ENCODE data around the gene CELA2A. TPM values are rescaled to one million over a fixed set of nuclear protein-coding genes. Genes with fewer than 3 reads are reported as not detected.

Gene CELA2A
- total RNA-seq, 4 donors from 2014 or later = not detected

DNA sequence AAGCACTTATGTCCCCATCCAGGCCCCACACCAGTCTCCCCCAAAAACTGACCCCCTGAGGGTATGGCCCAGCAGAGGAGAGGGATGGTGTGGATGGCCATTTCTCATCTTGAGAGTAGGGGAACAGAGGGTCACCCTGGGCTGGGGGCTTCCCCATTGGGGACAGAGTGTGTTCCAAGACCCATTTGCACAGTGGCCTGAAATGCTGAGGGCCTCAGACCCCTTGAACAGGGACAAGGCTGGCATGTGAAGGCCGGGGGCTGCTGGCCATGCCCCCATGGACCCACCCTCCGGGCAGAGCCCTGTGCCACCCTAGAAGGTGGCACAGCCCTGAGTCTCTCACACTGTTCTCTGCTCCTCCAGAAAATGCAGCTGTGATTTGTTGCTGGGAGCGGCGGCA, 10.3 kb upstream of the CELA2A start:
- H3K4me3 ChIP-seq (ENCODE audit: low read depth, poor library complexity, severe bottlenecking) = no peak overlapping the region
- DNase-seq (ENCODE audit: low spot score in 2 of 2) = no peak
- intact Hi-C loops (cut with DNase I; ENCODE audit: low total_unique reads) = no loop called here
- WGBS, 2 donors = 77 to 100% methylated on average over 2 to 4 of the region's 4 CpGs
- no peak for TF ChIP-seq POLR2A (IDR thresholded peaks at IDR 0.05)
- TF ChIP-seq, protein P1, sequence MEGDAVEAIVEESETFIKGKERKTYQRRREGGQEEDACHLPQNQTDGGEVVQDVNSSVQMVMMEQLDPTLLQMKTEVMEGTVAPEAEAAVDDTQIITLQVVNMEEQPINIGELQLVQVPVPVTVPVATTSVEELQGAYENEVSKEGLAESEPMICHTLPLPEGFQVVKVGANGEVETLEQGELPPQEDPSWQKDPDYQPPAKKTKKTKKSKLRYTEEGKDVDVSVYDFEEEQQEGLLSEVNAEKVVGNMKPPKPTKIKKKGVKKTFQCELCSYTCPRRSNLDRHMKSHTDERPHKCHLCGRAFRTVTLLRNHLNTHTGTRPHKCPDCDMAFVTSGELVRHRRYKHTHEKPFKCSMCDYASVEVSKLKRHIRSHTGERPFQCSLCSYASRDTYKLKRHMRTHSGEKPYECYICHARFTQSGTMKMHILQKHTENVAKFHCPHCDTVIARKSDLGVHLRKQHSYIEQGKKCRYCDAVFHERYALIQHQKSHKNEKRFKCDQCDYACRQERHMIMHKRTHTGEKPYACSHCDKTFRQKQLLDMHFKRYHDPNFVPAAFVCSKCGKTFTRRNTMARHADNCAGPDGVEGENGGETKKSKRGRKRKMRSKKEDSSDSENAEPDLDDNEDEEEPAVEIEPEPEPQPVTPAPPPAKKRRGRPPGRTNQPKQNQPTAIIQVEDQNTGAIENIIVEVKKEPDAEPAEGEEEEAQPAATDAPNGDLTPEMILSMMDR (IDR thresholded peaks at IDR 0.05) = no peak

DNA sequence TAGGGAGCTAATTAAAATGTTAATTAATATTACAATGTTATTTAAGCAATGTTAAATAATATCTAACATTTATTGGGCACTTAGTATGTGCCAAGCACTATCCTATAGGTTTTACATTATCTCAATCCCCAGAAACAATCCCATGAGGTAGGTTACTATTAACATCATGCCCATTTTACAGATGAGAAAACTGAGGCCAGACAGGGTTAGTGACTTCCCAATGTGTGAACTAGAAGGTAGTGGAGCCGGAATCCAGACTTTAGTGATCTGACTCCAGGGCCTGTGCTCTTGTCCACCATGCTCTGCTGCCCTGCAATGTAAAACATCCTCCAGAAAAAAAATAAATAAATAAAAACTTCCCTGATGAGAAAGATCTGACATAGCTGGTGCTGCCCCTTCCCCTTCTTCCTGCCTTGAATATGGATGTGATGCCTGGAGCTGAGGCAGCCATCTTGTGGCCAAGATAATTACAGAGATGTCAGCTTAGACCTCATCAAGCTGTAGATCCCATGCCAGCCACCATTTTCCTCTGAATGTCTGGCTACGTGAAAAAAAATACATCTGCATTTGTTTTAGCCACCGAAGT, 7.6 kb upstream of the CELA2A start:
- DNase-seq (ENCODE audit: low spot score in 2 of 2) = no peak
- intact Hi-C loops (cut with DNase I; ENCODE audit: low total_unique reads) = no loop called here
- TF ChIP-seq, protein P1 (IDR thresholded peaks at IDR 0.05) = no peak
- no peak for TF ChIP-seq POLR2A (IDR thresholded peaks at IDR 0.05)
- 80 to 85% methylated on average over 3 of the region's 3 CpGs for WGBS, 2 donors
- no peak overlapping the region for H3K4me3 ChIP-seq (ENCODE audit: low read depth, poor library complexity, severe bottlenecking)

DNA sequence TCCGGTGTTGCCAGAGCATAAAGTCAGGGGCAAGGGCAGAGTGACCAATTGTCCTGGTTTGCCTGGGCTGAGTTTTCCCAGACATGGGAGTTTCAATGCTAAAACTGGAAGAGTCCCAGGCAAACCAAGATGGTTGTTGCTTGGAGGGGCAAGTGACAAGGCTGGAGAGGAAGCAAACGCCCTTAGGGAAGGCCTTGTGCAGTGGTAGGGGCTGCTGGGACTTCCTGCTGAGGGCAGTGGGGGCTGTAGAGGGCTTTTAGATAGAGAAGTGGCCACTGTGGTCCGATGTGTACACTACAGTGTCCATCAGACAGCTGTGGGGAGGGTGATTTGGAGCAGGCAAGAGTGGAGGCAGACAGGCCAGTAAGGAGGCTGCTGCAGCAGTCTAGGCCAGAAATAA, 7.0 kb upstream of the CELA2A start:
- TF ChIP-seq, protein P1 (IDR thresholded peaks at IDR 0.05) = no peak
- TF ChIP-seq POLR2A (IDR thresholded peaks at IDR 0.05) = no peak
- intact Hi-C loops (cut with DNase I; ENCODE audit: low total_unique reads) = no loop called here
- WGBS, 2 donors = 74 to 82% methylated on average over 3 of the region's 3 CpGs

DNA sequence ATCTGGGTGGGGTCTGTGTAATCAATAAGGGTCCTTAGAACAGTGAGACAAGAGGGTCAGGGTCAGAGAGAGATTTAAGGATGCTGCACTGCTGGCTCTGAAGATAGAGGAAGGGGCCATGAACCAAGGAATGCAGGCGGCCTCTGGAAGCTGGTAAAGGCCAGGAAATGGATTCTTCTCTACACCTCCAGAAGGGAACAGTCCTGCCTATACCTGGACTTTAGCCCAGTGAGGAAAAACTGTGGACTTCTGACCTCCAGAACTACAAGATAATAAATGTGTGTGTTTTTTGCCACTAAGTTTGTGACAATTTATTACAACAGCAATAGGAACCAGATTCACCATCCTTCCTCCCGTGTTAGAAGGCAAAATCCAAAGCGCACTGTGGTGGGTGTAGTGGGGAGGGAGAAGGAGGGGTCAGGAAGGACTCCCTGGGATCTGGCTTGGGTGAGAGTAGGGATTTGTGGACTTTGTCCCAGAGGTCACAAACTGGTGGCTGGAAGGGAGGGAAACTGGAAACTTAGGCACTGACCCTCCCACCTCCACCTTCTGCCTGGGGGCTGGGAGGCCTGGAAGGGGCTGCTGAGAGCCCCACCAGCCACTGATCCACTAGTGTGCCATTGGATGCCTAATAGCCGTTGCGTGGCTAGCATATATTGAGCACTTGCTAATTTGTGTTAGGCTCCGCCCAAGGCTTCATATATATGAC, 5.4 kb upstream of the CELA2A start:
- H3K4me3 ChIP-seq (ENCODE audit: low read depth, poor library complexity, severe bottlenecking) = no peak overlapping the region
- no peak for DNase-seq (ENCODE audit: low spot score in 2 of 2)
- TF ChIP-seq, protein P1 (IDR thresholded peaks at IDR 0.05) = no peak
- TF ChIP-seq POLR2A (IDR thresholded peaks at IDR 0.05) = no peak
- intact Hi-C loops (cut with DNase I; ENCODE audit: low total_unique reads) = no loop called here
- 87 to 90% methylated on average over 6 of the region's 6 CpGs for WGBS, 2 donors

More for the DNA sequence above, 7.0 kb upstream of the CELA2A start:
- DNase-seq (ENCODE audit: low spot score in 2 of 2) = no peak
- no peak overlapping the region for H3K4me3 ChIP-seq (ENCODE audit: low read depth, poor library complexity, severe bottlenecking)

DNA sequence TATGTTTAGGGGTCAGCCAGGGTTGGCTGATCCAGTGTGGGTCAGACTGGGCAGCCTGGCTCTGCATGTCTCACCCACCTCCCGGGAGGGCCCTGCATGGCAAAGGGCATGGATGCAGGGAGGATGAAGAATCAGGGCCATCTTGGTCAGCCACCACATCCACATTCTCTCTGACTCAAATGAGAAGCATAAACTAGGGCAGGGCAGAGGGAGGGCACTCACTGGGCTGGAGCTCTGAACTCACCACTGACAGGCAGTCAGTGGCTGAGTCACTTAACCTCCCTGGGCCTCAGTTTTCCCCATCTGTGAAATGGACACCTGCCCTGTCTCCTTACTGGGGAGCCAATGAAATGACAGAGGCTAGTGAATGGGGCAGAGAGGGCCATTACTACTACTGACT, 4.3 kb upstream of the CELA2A start:
- no CpG with 5 or more reads among the region's 1 CpG for WGBS, 2 donors

More for the DNA sequence above, 4.3 kb upstream of the CELA2A start:
- no peak overlapping the region for H3K4me3 ChIP-seq (ENCODE audit: low read depth, poor library complexity, severe bottlenecking)
- no peak for DNase-seq (ENCODE audit: low spot score in 2 of 2)
- no peak for TF ChIP-seq POLR2A (IDR thresholded peaks at IDR 0.05)
- TF ChIP-seq, protein P1 (IDR thresholded peaks at IDR 0.05) = no peak
- intact Hi-C loops (cut with DNase I; ENCODE audit: low total_unique reads) = no loop called here

Data from lower leg skin (tissue), 4 donors.